IMR-90 (cell line): ENCODE measurements around the gene TUBA8. TPM values are rescaled to one million over a fixed set of nuclear protein-coding genes. Genes with fewer than 3 reads are reported as not detected.

Experiments used
- ATAC-seq: fragments of 200-7000 bp; cut with Tn5 transposase; 2 replicates; pipeline ENCODE4 v1.9.1; 2020; ENCODE audit warnings: low read depth, mild to moderate bottlenecking, moderate library complexity
- BruUV-seq: library from RNA; stranded (reverse); fragments of 400-500 nt; replicated peaks from 2 replicates; lab custom pipeline; 2021; lab: Mats Ljungman, UMichigan
- CTCF ChIA-PET: fragments of 300-600 bp; formaldehyde crosslinking; extraction: SDS; loops from one replicate; lab custom pipeline; 2021; ENCODE audit warnings: antibody characterized with exemption; lab: Yijun Ruan, JAX
- POLR2A ChIA-PET: fragments of 300-600 bp; sonication (Branson Sonifier 250); formaldehyde crosslinking; loops from one replicate; lab custom pipeline; 2022; ENCODE audit warnings: antibody characterized with exemption; ENCODE audit not compliant: unreplicated experiment; lab: Charles Lee
- DNase-seq: peaks from one replicate; pipeline ENCODE4 v3.0.0; 2013
- H2AFZ ChIP-seq: replicated peaks from 2 replicates; pipeline ENCODE3; 2013; ENCODE audit warnings: low read length, mild to moderate bottlenecking; ENCODE audit not compliant: poor library complexity
- H2AK5ac ChIP-seq: 2 replicates; pipeline ENCODE4 v1.6.1; 2013; ENCODE audit warnings: low read depth, low read length, inconsistent platforms
- H2AK9ac ChIP-seq: replicated peaks from 2 replicates; pipeline ENCODE3; 2013; ENCODE audit warnings: mild to moderate bottlenecking, low read depth, low read length, moderate library complexity; ENCODE audit not compliant: poor library complexity
- H2BK120ac ChIP-seq: 2 replicates; pipeline ENCODE4 v1.6.1; 2013; ENCODE audit warnings: low read depth, low read length, inconsistent platforms
- H2BK15ac ChIP-seq: 3 replicates; pipeline ENCODE4 v1.6.1; 2013; ENCODE audit warnings: low read depth, low read length, inconsistent platforms
- H2BK20ac ChIP-seq: 2 replicates; pipeline ENCODE4 v1.6.1; 2013; ENCODE audit warnings: low read depth, mild to moderate bottlenecking, inconsistent platforms, low read length, moderate library complexity
- H2BK5ac ChIP-seq: 2 replicates; pipeline ENCODE4 v1.6.1; 2013; ENCODE audit warnings: mild to moderate bottlenecking, low read depth, low read length, inconsistent platforms; ENCODE audit not compliant: poor library complexity, severe bottlenecking
- H3K14ac ChIP-seq: replicated peaks from 2 replicates; pipeline ENCODE4 v1.6.1; 2013; ENCODE audit warnings: low read depth, low read length, inconsistent platforms
- H3K18ac ChIP-seq: 2 replicates; pipeline ENCODE4 v1.6.1; 2013; ENCODE audit warnings: low read depth, low read length, control low read depth
- H3K23ac ChIP-seq: 2 replicates; pipeline ENCODE4 v1.6.1; 2013; ENCODE audit warnings: low read depth, low read length, inconsistent platforms
- H3K27ac ChIP-seq: 2 replicates; pipeline ENCODE4 v1.5.1; 2013; ENCODE audit warnings: mild to moderate bottlenecking, control low read depth, low read length; ENCODE audit not compliant: insufficient read depth
- H3K27me3 ChIP-seq: 2 replicates; pipeline ENCODE4 v1.6.1; 2013; ENCODE audit warnings: low read length; ENCODE audit not compliant: control insufficient read depth, insufficient read depth
- H3K36me3 ChIP-seq: 2 replicates; pipeline ENCODE4 v1.6.1; 2013; ENCODE audit warnings: low read length, mixed read lengths; ENCODE audit not compliant: control insufficient read depth, insufficient read depth
- H3K4ac ChIP-seq: 2 replicates; pipeline ENCODE4 v1.6.1; 2013; ENCODE audit warnings: low read depth, low read length, inconsistent platforms
- H3K4me1 ChIP-seq: 2 replicates; pipeline ENCODE4 v1.6.1; 2013; ENCODE audit warnings: low read length, mixed read lengths; ENCODE audit not compliant: control insufficient read depth, insufficient read depth
- H3K4me2 ChIP-seq: 2 replicates; pipeline ENCODE4 v1.6.1; 2013; ENCODE audit warnings: low read depth, mild to moderate bottlenecking, control low read depth, low read length, moderate library complexity
- H3K4me3 ChIP-seq: 2 replicates; pipeline ENCODE4 v1.5.1; 2013; ENCODE audit warnings: low read depth, mild to moderate bottlenecking, control low read depth, low read length, moderate library complexity; ENCODE audit not compliant: insufficient read depth
- H3K56ac ChIP-seq: 2 replicates; pipeline ENCODE4 v1.6.1; 2013; ENCODE audit warnings: low read length, inconsistent platforms; ENCODE audit not compliant: insufficient read depth; ENCODE audit errors: extremely low read depth
- H3K79me1 ChIP-seq, 2 experiments: 2 replicates each; pipeline ENCODE4 v1.6.1; 2013; ENCODE audit warnings: low read length in 2 of 2, inconsistent platforms in 1 of 2, low read depth in 1 of 2
- H3K9ac ChIP-seq: 2 replicates; pipeline ENCODE4 v1.6.1; 2013; ENCODE audit warnings: low read depth, low read length, control low read depth
- H3K9me1 ChIP-seq: 2 replicates; pipeline ENCODE4 v1.6.1; 2013; ENCODE audit warnings: low read length, inconsistent platforms; ENCODE audit not compliant: insufficient read depth
- H3K9me3 ChIP-seq: 2 replicates; pipeline ENCODE4 v1.6.1; 2013; ENCODE audit warnings: low read length; ENCODE audit not compliant: control insufficient read depth, insufficient read depth
- H4K20me1 ChIP-seq: 2 replicates; pipeline ENCODE4 v1.6.1; 2013; ENCODE audit warnings: low read length, inconsistent platforms; ENCODE audit not compliant: insufficient read depth
- H4K5ac ChIP-seq: 2 replicates; pipeline ENCODE4 v1.6.1; 2013; ENCODE audit warnings: mild to moderate bottlenecking, low read depth, low read length, control low read depth
- H4K8ac ChIP-seq, 2 experiments: 2 replicates each; pipeline ENCODE4 v1.6.1; 2013; ENCODE audit warnings: low read depth in 2 of 2, low read length in 2 of 2, control low read depth in 1 of 2, inconsistent platforms in 1 of 2
- H4K91ac ChIP-seq: 2 replicates; pipeline ENCODE4 v1.6.1; 2013; ENCODE audit warnings: low read depth, low read length, inconsistent platforms; ENCODE audit not compliant: insufficient read depth
- BHLHE40 ChIP-seq: fragments of 150-350 bp; IDR thresholded peaks from 2 replicates; pipeline ENCODE4 v1.6.1; 2016; ENCODE audit warnings: mild to moderate bottlenecking, low read depth, low read length
- CEBPB ChIP-seq: IDR thresholded peaks from 2 replicates; pipeline ENCODE4 v1.6.1; 2012; ENCODE audit warnings: low read depth, low read length, improper control_type of control experiment
- CHD1 ChIP-seq: IDR thresholded peaks from 2 replicates; pipeline ENCODE4 v1.6.1; 2012; ENCODE audit warnings: low read depth, low read length, improper control_type of control experiment
- CTCF ChIP-seq: conservative IDR thresholded peaks from 2 replicates; pipeline ENCODE4 v1.5.1; 2012; ENCODE audit warnings: mild to moderate bottlenecking, low read depth, low read length, improper control_type of control experiment
- ELK1 ChIP-seq: fragments of 150-350 bp; IDR thresholded peaks from 2 replicates; pipeline ENCODE4 v1.6.1; 2016; ENCODE audit warnings: low read depth, mild to moderate bottlenecking, low read length, moderate library complexity, borderline replicate concordance
- FOS ChIP-seq: fragments of 150-350 bp; IDR thresholded peaks from 2 replicates; pipeline ENCODE4 v1.6.1; 2016; ENCODE audit warnings: low read depth, low read length
- MAFK ChIP-seq: IDR thresholded peaks from 2 replicates; pipeline ENCODE4 v1.6.1; 2012; ENCODE audit warnings: low read depth, low read length, improper control_type of control experiment
- MAZ ChIP-seq: IDR thresholded peaks from 2 replicates; pipeline ENCODE4 v1.6.1; 2012; ENCODE audit warnings: low read depth, mild to moderate bottlenecking, low read length, improper control_type of control experiment, moderate library complexity, borderline replicate concordance
- MXI1 ChIP-seq: IDR thresholded peaks from 2 replicates; pipeline ENCODE4 v1.6.1; 2012; ENCODE audit warnings: low read depth, mild to moderate bottlenecking, low read length, moderate library complexity, borderline replicate concordance
- NFE2L2 ChIP-seq: fragments of 150-350 bp; IDR thresholded peaks from 2 replicates; pipeline ENCODE4 v1.6.1; 2016; ENCODE audit warnings: low read depth, mild to moderate bottlenecking, low read length
- POLR2A ChIP-seq: IDR thresholded peaks from 2 replicates; pipeline ENCODE4 v1.6.1; 2012; ENCODE audit warnings: mild to moderate bottlenecking, low read depth, low read length
- RAD21 ChIP-seq: IDR thresholded peaks from 2 replicates; pipeline ENCODE4 v1.6.1; 2012; ENCODE audit warnings: low read length, improper control_type of control experiment
- RCOR1 ChIP-seq: IDR thresholded peaks from 2 replicates; pipeline ENCODE4 v1.6.1; 2012; ENCODE audit warnings: mild to moderate bottlenecking, low read length, improper control_type of control experiment; ENCODE audit not compliant: insufficient replicate concordance
- RFX5 ChIP-seq: IDR thresholded peaks from 2 replicates; pipeline ENCODE4 v1.8.0; 2012; ENCODE audit warnings: low read depth, mild to moderate bottlenecking, low read length, moderate library complexity
- SMC3 ChIP-seq: fragments of 150-350 bp; IDR thresholded peaks from 2 replicates; pipeline ENCODE4 v1.6.1; 2016; ENCODE audit warnings: low read depth, mild to moderate bottlenecking, antibody characterized with exemption, low read length, moderate library complexity
- USF2 ChIP-seq: fragments of 150-350 bp; IDR thresholded peaks from 2 replicates; pipeline ENCODE4 v1.6.1; 2017; ENCODE audit warnings: mild to moderate bottlenecking, antibody characterized with exemption, low read length, low read depth
- WGBS, 2 experiments: methylation state at CpG; one replicate each; pipeline versions ENCODE4 v1.1.5 to v1.1.7; 2013; ENCODE audit warnings: missing lambda C conversion rate in 2 of 2; ENCODE audit not compliant: insufficient read length in 1 of 2; ENCODE audit errors: extremely low coverage in 2 of 2; 5-methylcytosine and 5-hydroxymethylcytosine counted together
- dilution Hi-C: fragments of 300-500 bp; cut with HindIII; formaldehyde crosslinking; loops from one replicate; pipeline ENCODE4 v1.14.3; 2018; ENCODE audit warnings: low sequenced_read_pairs; ENCODE audit not compliant: unreplicated experiment
- in situ Hi-C: fragments of 300-500 bp; cut with MboI; formaldehyde crosslinking; loops from 3 replicates; pipeline ENCODE4 v1.14.3; 2019; ENCODE audit warnings: low sequenced_read_pairs, inconsistent platforms, mixed read lengths
- intact Hi-C: fragments of 100-400 bp; cut with micrococcal nuclease; formaldehyde crosslinking; loops from 2 replicates; pipeline ENCODE4 v1.10.0; 2022
- polyA plus RNA-seq, 3 experiments: library from polyadenylated mRNA; depleted of rRNA; stranded (reverse); fragments of >200 nt; gene quantifications; 2 replicates each; pipeline ENCODE4 v1.2.3, GENCODE V29; 2012; ENCODE audit warnings: low replicate concordance in 1 of 3
- total RNA-seq: library from RNA; depleted of rRNA; stranded (reverse); fragments of >200 nt; gene quantifications from 2 replicates; pipeline ENCODE4 v1.2.3, GENCODE V29; 2012

TUBA8 gene
- total and polyA plus RNA-seq, 2 of the 4 experiments (the other 2 are of a cell fraction) = 1.4 to 2.2 TPM

- Histone ChIP-seq H4K8ac (no peak overlapping the region), H3K9me1 (peaks cover 10% of the 10 kb centered on the region; the same call in 1 of the 2 replicates), H3K14ac (no peak overlapping the region), H4K20me1 (no peaks in the 10 kb centered on the region), H2AK5ac (peak overlapping the region; percentile 8), H3K4me1 (peaks cover 12% of the 10 kb centered on the region), H2BK15ac (no peak overlapping the region), H4K5ac (no peak overlapping the region), H3K27me3 (no peaks in the 10 kb centered on the region), H3K36me3 (no peaks in the 10 kb centered on the region), H3K18ac (no peak overlapping the region), H3K27ac (no peak overlapping the region), H3K9ac (no peak overlapping the region), H3K23ac (no peak overlapping the region), H2BK5ac (no peak overlapping the region), H2BK120ac (no peak overlapping the region; the same call in 1 of the 2 replicates), H3K4me3 (no peak overlapping the region), H3K4ac (peak overlapping the region; percentile 4; the same call in 1 of the 2 replicates), H3K56ac (no peak overlapping the region), H2AFZ (peak overlapping the region; percentile 24), H3K79me1 (no peaks in the 10 kb centered on the region), H3K4me2 (no peak overlapping the region), H2BK20ac (no peak overlapping the region), H3K9me3 (no peaks in the 10 kb centered on the region), H2AK9ac (no peak overlapping the region), H4K91ac (0 out of 2 replicates have a peak overlapping the region, but pooled peaks have one; percentile 34)
- ATAC-seq = no peak
- BruUV-seq = no TSS peak
- intact Hi-C loops = no loop called here
- CTCF ChIA-PET = interaction anchor here (0.9 kb wide), 1 partner anchor 13 kb away, joined by 3 read pairs; no protein-coding TSS in a partner anchor
- POLR2A ChIA-PET = interaction anchor here (1.1 kb wide), 1 partner anchor 15 kb away, joined by 3 read pairs; no protein-coding TSS in a partner anchor
- DNase-seq = no peak
- TF ChIP-seq MAFK (no peak), RFX5 (no peak), CHD1 (no peak), SMC3 (no peak), NFE2L2 (no peak), CEBPB (no peak), FOS (no peak), ELK1 (no peak), RAD21 (no peak), CTCF (no peak), USF2 (no peak), RCOR1 (no peak), MXI1 (no peak), POLR2A (no peak), BHLHE40 (no peak), MAZ (no peak)
- in situ Hi-C loops = loop anchor here (25.0 kb wide), 1 partner anchor 501 kb away; the partner anchor contains the start of gene SLC25A18
- dilution Hi-C loops = no loop called here
- WGBS, 2 experiments = 80% methylated on average over 3 of the region's 7 CpGs; no CpG with 5 or more reads in 1 of the 2 experiments
Measured at GRCh38 chr22:18063306-18063705, 47.3 kb upstream of the TUBA8 start.
